Islet precursor cell (in vitro differentiated cells): Measurements from ENCODE around the gene PPP1R36.
"Not testable (repeated sequence)": the region's sequence is repeated elsewhere in the genome, so short reads cannot be mapped to it uniquely, and the experiment has no call there.

Experiments used
- DNase-seq: peaks from one replicate; pipeline ENCODE4 v3.0.0-alpha.2; 2018

Gene PPP1R36

GRCh38 chr14:64569646-64570045 is 19.9 kb downstream of the PPP1R36 start:
- not testable (repeated sequence) for DNase-seq

- DNase-seq: no peak
Observed at GRCh38 chr14:64572386-64573104, 22.8 kb downstream of the PPP1R36 start.

- no peak for DNase-seq
Observed at GRCh38 chr14:64573109-64573508, 23.3 kb downstream of the PPP1R36 start.

GRCh38 chr14:64574371-64575107 is 24.8 kb downstream of the PPP1R36 start:
- DNase-seq: no peak

- no peak for DNase-seq
Observed at GRCh38 chr14:64577211-64577610, 27.4 kb downstream of the PPP1R36 start.

GRCh38 chr14:64580467-64580866 is 30.7 kb downstream of the PPP1R36 start:
- DNase-seq: no peak

- DNase-seq: no peak
Observed at GRCh38 chr14:64581363-64581762, 31.6 kb downstream of the PPP1R36 start.

- DNase-seq: no peak
Observed at GRCh38 chr14:64581817-64582216, 32.1 kb downstream of the PPP1R36 start.

GRCh38 chr14:64584190-64584589 is 34.4 kb downstream of the PPP1R36 start:
- DNase-seq: no peak

GRCh38 chr14:64591809-64592208 is 42.0 kb downstream of the PPP1R36 start:
- DNase-seq: no peak

- no peak for DNase-seq
Observed at GRCh38 chr14:64594438-64594837, 44.7 kb downstream of the PPP1R36 start.

GRCh38 chr14:64598404-64598803 is 48.6 kb downstream of the PPP1R36 start:
- no peak for DNase-seq

- no peak for DNase-seq
Observed at GRCh38 chr14:64601571-64601970, 51.8 kb downstream of the PPP1R36 start.

GRCh38 chr14:64602826-64603225 is 53.1 kb downstream of the PPP1R36 start:
- no peak for DNase-seq

- no peak for DNase-seq
Observed at GRCh38 chr14:64604001-64604400, 54.2 kb downstream of the PPP1R36 start.

GRCh38 chr14:64604881-64605280 is 55.1 kb downstream of the PPP1R36 start:
- DNase-seq: no peak

- DNase-seq: no peak
Observed at GRCh38 chr14:64605926-64606685, 56.3 kb downstream of the PPP1R36 start.

GRCh38 chr14:64610049-64610746 is 60.4 kb downstream of the PPP1R36 start:
- DNase-seq: no peak

- no peak for DNase-seq
Observed at GRCh38 chr14:64611358-64612020, 61.7 kb downstream of the PPP1R36 start.

- no peak for DNase-seq
Observed at GRCh38 chr14:64612021-64612380, 62.2 kb downstream of the PPP1R36 start.

- no peak for DNase-seq
Observed at GRCh38 chr14:64612971-64613666, 63.4 kb downstream of the PPP1R36 start.

GRCh38 chr14:64614166-64614565 is 64.4 kb downstream of the PPP1R36 start:
- DNase-seq: no peak
